D721Med (cell line): ENCODE results near the gene EHMT1.

ENCODE experiments used
- DNase-seq: peaks from one replicate; pipeline ENCODE4 v3.0.0; 2011; ENCODE audit warnings: low spot score; ENCODE audit not compliant: insufficient read length
- FAIRE-seq: peaks from 2 replicates; lab custom pipeline; 2011; peaks lifted over from hg19 to GRCh38; lab: Jason Lieb, UNC
- TF ChIP-seq, protein P1 (sequence below): IDR thresholded peaks from 2 replicates; pipeline ENCODE4 v1.5.1; 2012; ENCODE audit warnings: mild to moderate bottlenecking, control low read depth; ENCODE audit not compliant: insufficient read depth; ENCODE audit errors: missing control alignments

The EHMT1 gene

DNA sequence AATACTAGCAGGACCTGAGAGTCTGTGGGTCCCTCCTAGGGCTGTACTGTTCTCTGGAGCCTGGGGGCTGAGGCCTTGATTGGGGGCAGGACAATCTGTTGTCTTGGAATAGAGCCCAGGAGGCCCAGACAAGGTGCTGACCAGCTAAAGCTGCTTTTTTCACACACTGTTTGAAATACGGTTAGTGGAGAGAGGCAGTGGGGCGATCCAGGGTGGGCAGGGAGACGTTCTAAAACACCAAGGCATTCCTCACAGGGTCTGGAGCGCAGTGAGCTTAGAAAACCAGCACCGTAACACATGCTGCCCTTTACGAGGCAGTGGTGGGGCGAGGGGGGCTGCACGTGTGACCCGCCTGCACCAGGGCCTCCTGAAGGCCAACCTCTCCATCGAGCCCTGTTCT, 55.1 kb downstream of the EHMT1 start:
- TF ChIP-seq, protein P1, sequence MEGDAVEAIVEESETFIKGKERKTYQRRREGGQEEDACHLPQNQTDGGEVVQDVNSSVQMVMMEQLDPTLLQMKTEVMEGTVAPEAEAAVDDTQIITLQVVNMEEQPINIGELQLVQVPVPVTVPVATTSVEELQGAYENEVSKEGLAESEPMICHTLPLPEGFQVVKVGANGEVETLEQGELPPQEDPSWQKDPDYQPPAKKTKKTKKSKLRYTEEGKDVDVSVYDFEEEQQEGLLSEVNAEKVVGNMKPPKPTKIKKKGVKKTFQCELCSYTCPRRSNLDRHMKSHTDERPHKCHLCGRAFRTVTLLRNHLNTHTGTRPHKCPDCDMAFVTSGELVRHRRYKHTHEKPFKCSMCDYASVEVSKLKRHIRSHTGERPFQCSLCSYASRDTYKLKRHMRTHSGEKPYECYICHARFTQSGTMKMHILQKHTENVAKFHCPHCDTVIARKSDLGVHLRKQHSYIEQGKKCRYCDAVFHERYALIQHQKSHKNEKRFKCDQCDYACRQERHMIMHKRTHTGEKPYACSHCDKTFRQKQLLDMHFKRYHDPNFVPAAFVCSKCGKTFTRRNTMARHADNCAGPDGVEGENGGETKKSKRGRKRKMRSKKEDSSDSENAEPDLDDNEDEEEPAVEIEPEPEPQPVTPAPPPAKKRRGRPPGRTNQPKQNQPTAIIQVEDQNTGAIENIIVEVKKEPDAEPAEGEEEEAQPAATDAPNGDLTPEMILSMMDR: no peak
- no peak for FAIRE-seq
- no peak for DNase-seq

DNA sequence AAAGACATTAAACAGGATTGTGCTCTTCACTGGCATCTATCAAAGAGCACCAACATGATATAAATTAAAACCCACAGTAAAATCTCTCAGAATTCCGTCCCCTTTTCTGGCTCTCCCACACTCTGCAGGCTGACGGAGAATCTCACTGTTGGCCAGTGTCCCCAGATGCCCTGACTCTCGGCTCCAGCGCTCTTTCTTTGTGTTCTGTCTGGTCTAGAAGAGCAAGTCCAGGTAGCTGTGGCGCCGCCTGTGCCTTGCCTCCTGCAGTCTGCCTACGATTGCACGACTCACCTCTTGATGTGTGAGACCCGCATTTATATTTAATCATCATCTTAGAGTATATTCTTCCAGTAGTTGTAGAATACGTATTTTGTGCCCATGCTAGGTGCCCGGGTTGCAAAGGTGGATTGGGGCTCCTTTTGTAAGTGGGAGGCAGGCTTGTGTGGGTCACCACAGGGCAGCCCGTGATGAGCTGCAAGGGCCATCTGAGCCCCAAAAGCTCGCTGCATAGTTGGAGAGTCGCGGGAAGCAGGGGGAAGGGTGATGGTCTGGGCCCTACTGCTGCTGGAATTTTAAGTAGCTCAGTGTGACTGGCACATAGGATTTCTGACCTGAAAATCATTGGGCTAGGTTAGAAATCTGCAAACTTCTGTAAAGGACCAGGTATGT, 55.6 kb downstream of the EHMT1 start:
- DNase-seq (no peak), FAIRE-seq (no peak)
- TF ChIP-seq, protein P1: no peak

DNA sequence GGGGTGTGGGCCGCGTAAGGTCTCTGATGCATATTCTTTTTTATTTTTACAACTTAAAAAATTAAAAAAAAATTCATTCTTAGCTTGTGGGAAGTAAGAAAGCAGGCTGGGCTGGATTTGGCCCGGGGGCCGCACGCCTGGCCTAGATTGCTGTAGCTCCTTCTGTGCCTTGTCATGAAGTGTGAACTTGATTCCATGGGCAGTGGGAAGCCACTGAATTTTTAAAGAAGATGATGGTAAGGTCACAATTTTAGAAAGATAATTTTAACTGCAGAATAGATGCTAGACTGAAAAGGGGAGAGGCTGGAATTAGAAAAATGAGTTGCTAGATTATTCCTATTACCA, 56.1 kb downstream of the EHMT1 start:
- TF ChIP-seq, protein P1: no peak
- DNase-seq (no peak), FAIRE-seq (no peak)

DNA sequence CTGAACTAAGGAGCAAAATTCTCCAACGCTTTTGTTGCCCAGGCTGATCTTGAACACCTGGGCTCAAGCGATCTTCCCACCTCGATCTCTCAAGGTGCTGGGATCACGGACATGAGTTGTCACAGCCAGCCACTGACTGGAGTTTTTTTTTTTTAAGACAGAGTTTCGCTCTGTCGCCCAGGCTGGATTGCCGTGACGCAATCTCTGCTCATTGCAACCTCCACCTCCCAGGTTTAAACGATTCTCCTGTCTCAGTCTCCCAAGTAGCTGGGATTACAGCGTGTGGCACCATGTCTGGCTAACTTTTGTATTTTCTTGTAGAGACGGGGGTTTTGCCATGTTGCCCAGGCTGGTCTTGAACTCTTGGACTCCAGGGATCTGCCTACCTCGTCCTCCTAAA, 58.2 kb downstream of the EHMT1 start:
- TF ChIP-seq, protein P1: no peak
- no peak for FAIRE-seq
- no peak for DNase-seq

DNA sequence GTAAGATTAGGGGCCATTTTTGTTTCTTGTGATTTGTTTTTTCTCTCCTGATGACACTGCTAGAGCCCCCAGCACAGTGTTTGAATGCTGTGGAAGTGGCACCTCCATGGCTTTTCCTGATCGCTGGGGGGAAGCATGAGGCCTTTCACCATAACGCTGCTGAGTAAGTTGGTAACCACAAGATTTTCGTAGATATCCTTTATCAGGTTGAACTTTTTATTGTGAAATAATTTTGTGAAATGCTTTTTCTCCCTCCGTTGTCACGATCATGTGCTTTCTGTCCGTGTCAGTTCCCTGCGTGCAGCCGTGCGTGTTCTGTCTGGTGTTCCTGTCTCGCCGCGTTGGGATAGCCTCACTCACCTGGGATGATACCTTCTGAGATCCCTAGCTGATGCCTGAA, 59.4 kb downstream of the EHMT1 start:
- DNase-seq: no peak
- TF ChIP-seq, protein P1: no peak
- no peak for FAIRE-seq

DNA sequence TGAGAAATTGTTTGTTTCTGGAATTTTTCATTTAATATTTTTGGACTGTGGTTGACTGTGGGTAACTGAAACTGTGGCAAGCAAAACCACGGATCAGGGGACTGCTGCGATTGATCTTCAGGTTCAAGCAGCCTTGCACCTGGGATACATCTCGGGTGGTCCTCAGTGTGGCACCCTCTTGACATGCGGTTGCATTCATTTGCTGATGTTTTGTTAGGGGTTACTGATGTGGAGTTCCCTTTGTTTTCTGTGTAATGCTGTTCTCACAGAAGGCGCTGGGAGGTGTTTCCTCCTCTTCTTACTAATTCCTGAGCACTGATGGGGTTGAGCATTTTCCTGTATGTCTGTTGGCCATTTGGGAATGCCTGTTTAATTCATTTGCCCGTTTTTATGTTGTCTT, 60.4 kb downstream of the EHMT1 start:
- no peak for DNase-seq
- TF ChIP-seq, protein P1: no peak
- FAIRE-seq: no peak

DNA sequence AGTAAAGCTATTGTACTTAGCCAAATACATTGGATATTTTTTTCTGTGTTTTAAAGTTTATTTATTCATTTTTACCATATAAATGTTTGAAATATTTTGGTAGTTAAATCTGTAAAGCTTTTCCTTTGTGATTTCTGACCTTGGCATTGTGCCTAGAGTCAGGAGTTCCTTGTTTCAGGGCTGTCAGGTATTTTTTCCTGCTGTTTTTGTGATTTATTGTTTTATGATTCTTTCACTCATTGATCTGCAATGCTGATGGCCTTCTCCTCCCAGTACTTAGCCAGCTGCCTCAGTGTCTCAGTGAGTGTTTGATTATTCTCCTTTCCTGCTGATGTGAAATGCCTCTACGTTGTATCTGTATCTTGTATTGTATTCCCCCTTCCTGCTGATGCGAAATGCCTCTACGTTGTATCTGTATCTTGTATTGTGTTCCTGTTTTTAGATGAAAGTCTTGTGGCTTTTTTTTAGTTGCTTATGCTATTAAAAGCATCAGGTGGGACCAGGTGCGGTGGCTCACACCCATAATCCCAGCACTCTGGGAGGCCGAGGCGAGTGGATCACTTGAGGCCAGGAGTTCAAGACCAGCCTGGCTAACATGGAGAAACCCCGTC, 61.0 kb downstream of the EHMT1 start:
- FAIRE-seq: no peak
- TF ChIP-seq, protein P1: no peak
- DNase-seq: no peak
